Measurements from ENCODE around the gene TGFB1.
"Not testable (repeated sequence)": the region's sequence is repeated elsewhere in the genome, so short reads cannot be mapped to it uniquely, and the experiment has no call there.

TGFB1 gene

GRCh38 chr19:41298348-41298964 is 55.3 kb downstream of the TGFB1 start:
- peak; percentile 88 for DNase-seq

GRCh38 chr19:41297628-41298347 is 55.9 kb downstream of the TGFB1 start:
- peak; percentile 49 for DNase-seq

- peak; percentile 40 for DNase-seq
Measured at GRCh38 chr19:41296433-41296871, 57.3 kb downstream of the TGFB1 start.

GRCh38 chr19:41295499-41295898 is 58.2 kb downstream of the TGFB1 start:
- DNase-seq: no peak

GRCh38 chr19:41294393-41294792 is 59.3 kb downstream of the TGFB1 start:
- no peak for DNase-seq

GRCh38 chr19:41289814-41290213 is 63.9 kb downstream of the TGFB1 start:
- DNase-seq: not testable (repeated sequence)

- no peak for DNase-seq
Measured at GRCh38 chr19:41288673-41289530, 64.8 kb downstream of the TGFB1 start.
